ENCODE results near the gene SH3GLB1. TPM values are rescaled to one million over a fixed set of nuclear protein-coding genes. Genes with fewer than 3 reads are reported as not detected.

Gene SH3GLB1
- total and polyA plus RNA-seq, 2 donors (not counting 3 experiments of a cell fraction or from before 2014, with no cell fraction given): 43.7 to 140 TPM

GRCh38 chr1:86713477-86713876, 9.1 kb downstream of the SH3GLB1 start:
- Histone ChIP-seq H4K20me1 (replicated peaks; ENCODE audit: control insufficient read depth, extremely low read depth, insufficient read depth, low read length) (peaks cover 25% of the 10 kb centered on the region), H3K4me2 (ENCODE audit: insufficient read depth, low read length) (no peak overlapping the region), H3K36me3 (ENCODE audit: control insufficient read depth in 2 of 2, extremely low read depth in 1 of 2, insufficient read depth in 2 of 2, low read length in 2 of 2) (peaks cover 0 to 7% of the 10 kb centered on the region in 2 experiments), H3K9me3 (replicated peaks; ENCODE audit: control insufficient read depth, insufficient read depth, low read length) (no peaks in the 10 kb centered on the region), H3K4me1 (ENCODE audit: control insufficient read depth, extremely low read depth, insufficient read depth, low read length) (peaks cover 16% of the 10 kb centered on the region), H3K27me3 (ENCODE audit: control insufficient read depth in 2 of 2, insufficient read depth in 2 of 2, low read length in 2 of 2) (no peaks in the 10 kb centered on the region), H3K9me1 (replicated peaks; ENCODE audit: control insufficient read depth, extremely low read depth, insufficient read depth, low read length) (no peaks in the 10 kb centered on the region), H3K4me3 (replicated peaks in 1 of 3; ENCODE audit: insufficient read depth in 1 of 3, low read depth in 1 of 3, low read length in 3 of 3) (no peak overlapping the region), H3K9ac (replicated peaks; ENCODE audit: extremely low read depth, insufficient read depth, low read length) (no peak overlapping the region), H2AFZ (ENCODE audit: low read depth, low read length) (no peak overlapping the region), H3K27ac (ENCODE audit: insufficient read depth, low read depth, low read length) (no peak overlapping the region), H3K79me2 (ENCODE audit: control insufficient read depth, insufficient read depth, low read length) (peaks cover 100% of the 10 kb centered on the region)
- BruUV-seq (replicated peaks): no TSS peak
- intact Hi-C loops (cut with micrococcal nuclease) (no loop called here), dilution Hi-C loops (cut with MboI; ENCODE audit: extremely low pct_ligation_motif_present, low sequenced_read_pairs) (no loop called here)
- POLR2A ChIA-PET: interaction anchor here (0.6 to 2.6 kb wide), 3 partner anchors 9 to 12 kb away, joined by 3 to 11 read pairs (median 3); partner anchors contain the start of gene SH3GLB1
- CTCF ChIA-PET: interaction anchor here (0.8 to 8.9 kb wide), 3 partner anchors 9 to 31 kb away, joined by 3 to 121 read pairs (median 4); partner anchors contain the start of gene SH3GLB1
- FAIRE-seq (no peak), DNase-seq (ENCODE audit: low read depth, low spot score) (no peak)
- TF ChIP-seq MAX (IDR thresholded peaks at IDR 0.05; ENCODE audit: insufficient read depth, insufficient read length) (no peak), CTCF (IDR thresholded peaks at IDR 0.05; ENCODE audit: extremely low read depth in 1 of 2, insufficient read depth in 1 of 2, low read depth in 1 of 2, low read length in 2 of 2) (no peak)

DNA sequence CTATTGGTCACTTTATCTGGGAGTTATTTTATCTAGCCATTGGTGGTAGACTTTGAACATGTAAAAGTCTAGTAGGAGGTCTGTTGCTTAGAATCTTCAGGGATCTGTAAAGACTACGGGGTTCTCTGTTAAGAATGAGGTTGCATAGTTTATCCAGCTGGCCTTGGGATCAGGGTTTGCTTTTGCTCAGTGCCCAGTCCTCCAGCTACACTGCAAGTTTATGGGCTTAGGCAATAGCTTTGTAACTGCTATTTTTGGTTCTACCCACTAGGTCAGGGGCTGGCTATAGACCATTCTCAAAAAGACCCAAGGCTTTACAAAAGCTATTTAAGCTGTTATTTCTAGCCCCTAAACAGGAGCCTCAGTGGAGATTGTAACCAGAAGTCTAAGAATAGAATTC, 9.8 kb downstream of the SH3GLB1 start:
- H3K9ac ChIP-seq (replicated peaks; ENCODE audit: extremely low read depth, insufficient read depth, low read length): no peak overlapping the region
- peaks cover 0 to 11% of the 10 kb centered on the region in 2 experiments for H3K36me3 ChIP-seq (ENCODE audit: control insufficient read depth in 2 of 2, extremely low read depth in 1 of 2, insufficient read depth in 2 of 2, low read length in 2 of 2)
- no peak for TF ChIP-seq MAX (IDR thresholded peaks at IDR 0.05; ENCODE audit: insufficient read depth, insufficient read length)
- no peak for TF ChIP-seq CTCF (IDR thresholded peaks at IDR 0.05; ENCODE audit: extremely low read depth in 1 of 2, insufficient read depth in 1 of 2, low read depth in 1 of 2, low read length in 2 of 2)
- no peak for TF ChIP-seq JUN (IDR thresholded peaks at IDR 0.05; ENCODE audit: borderline replicate concordance, insufficient read depth, insufficient read length, low read depth)
- H3K4me2 ChIP-seq (ENCODE audit: insufficient read depth, low read length): peak overlapping the region; percentile 51
- H3K9me1 ChIP-seq (replicated peaks; ENCODE audit: control insufficient read depth, extremely low read depth, insufficient read depth, low read length): no peaks in the 10 kb centered on the region
- H3K79me2 ChIP-seq (ENCODE audit: control insufficient read depth, insufficient read depth, low read length): peaks cover 99% of the 10 kb centered on the region
- no peaks in the 10 kb centered on the region for H3K27me3 ChIP-seq (ENCODE audit: control insufficient read depth in 2 of 2, insufficient read depth in 2 of 2, low read length in 2 of 2)
- H2AFZ ChIP-seq (ENCODE audit: low read depth, low read length): no peak overlapping the region
- ChIA-PET CTCF (interaction anchor here (1.0 to 8.9 kb wide), 5 partner anchors 10 to 67 kb away, joined by 3 to 121 read pairs (median 4); partner anchors contain the start of gene SH3GLB1), POLR2A (interaction anchor here (1.5 to 2.6 kb wide), 2 partner anchors 9 to 11 kb away, joined by 3 to 11 read pairs; partner anchors contain the start of gene SH3GLB1)
- FAIRE-seq (no peak), DNase-seq (ENCODE audit: low read depth, low spot score) (no peak)
- peaks cover 15% of the 10 kb centered on the region for H3K4me1 ChIP-seq (ENCODE audit: control insufficient read depth, extremely low read depth, insufficient read depth, low read length)
- no peak overlapping the region for H3K27ac ChIP-seq (ENCODE audit: insufficient read depth, low read depth, low read length)
- H4K20me1 ChIP-seq (replicated peaks; ENCODE audit: control insufficient read depth, extremely low read depth, insufficient read depth, low read length): peaks cover 26% of the 10 kb centered on the region
- H3K4me3 ChIP-seq (replicated peaks in 1 of 3; ENCODE audit: insufficient read depth in 1 of 3, low read depth in 1 of 3, low read length in 3 of 3): no peak overlapping the region
- H3K9me3 ChIP-seq (replicated peaks; ENCODE audit: control insufficient read depth, insufficient read depth, low read length): no peaks in the 10 kb centered on the region
- BruUV-seq (replicated peaks): no TSS peak
- intact Hi-C loops (cut with micrococcal nuclease): no loop called here
- dilution Hi-C loops (cut with MboI; ENCODE audit: extremely low pct_ligation_motif_present, low sequenced_read_pairs): no loop called here
